Immature natural killer cell (primary cell): Measurements from ENCODE around the gene FJX1. TPM values are rescaled to one million over a fixed set of nuclear protein-coding genes. Genes with fewer than 3 reads are reported as not detected.
"Not testable (repeated sequence)": the region's sequence is repeated elsewhere in the genome, so short reads cannot be mapped to it uniquely, and the experiment has no call there.

Experiments used
- DNase-seq, 3 donors: peaks; one replicate each; pipeline ENCODE4 v3.0.0; 2022; ENCODE audit warnings: mixed read lengths in 1 of 3
- H3K27ac Mint-ChIP-seq, 6 donors: one replicate each; pipeline ENCODE4 v1.8.0; 2020; ENCODE audit warnings: mixed read lengths in 6 of 6, mild to moderate bottlenecking in 5 of 6, inconsistent platforms in 4 of 6, moderate library complexity in 3 of 6
- H3K27me3 Mint-ChIP-seq, 3 donors: one replicate each; pipeline ENCODE4 v1.8.0; 2020 to 2021; ENCODE audit warnings: low read depth in 3 of 3, mild to moderate bottlenecking in 3 of 3, mixed read lengths in 3 of 3, moderate library complexity in 3 of 3, inconsistent platforms in 1 of 3
- H3K36me3 Mint-ChIP-seq, 3 donors: one replicate each; pipeline ENCODE4 v1.8.0; 2020; ENCODE audit warnings: mixed read lengths in 3 of 3, inconsistent platforms in 2 of 3, mild to moderate bottlenecking in 2 of 3
- H3K4me1 Mint-ChIP-seq, 2 donors: one replicate each; pipeline ENCODE4 v1.8.0; 2020; ENCODE audit warnings: inconsistent platforms in 2 of 2, mild to moderate bottlenecking in 2 of 2, mixed read lengths in 2 of 2, moderate library complexity in 1 of 2
- H3K4me3 Mint-ChIP-seq, 5 donors: one replicate each; pipeline ENCODE4 v1.8.0; 2020; ENCODE audit warnings: mild to moderate bottlenecking in 5 of 5, mixed read lengths in 5 of 5, inconsistent platforms in 3 of 5, moderate library complexity in 3 of 5
- H3K9me3 Mint-ChIP-seq, 6 donors: one replicate each; pipeline ENCODE4 v1.8.0; 2020; ENCODE audit warnings: mild to moderate bottlenecking in 6 of 6, mixed read lengths in 6 of 6, inconsistent platforms in 4 of 6, moderate library complexity in 3 of 6
- polyA plus RNA-seq, 3 donors: library from polyadenylated mRNA; unstranded; fragments of 300-500 nt; fragmentation: Illumina TruSeq; gene quantifications; one replicate each; pipeline ENCODE4 v1.2.3, GENCODE V29; 2021

Gene FJX1
- polyA plus RNA-seq, 3 donors from 2014 or later, result not detected

DNA sequence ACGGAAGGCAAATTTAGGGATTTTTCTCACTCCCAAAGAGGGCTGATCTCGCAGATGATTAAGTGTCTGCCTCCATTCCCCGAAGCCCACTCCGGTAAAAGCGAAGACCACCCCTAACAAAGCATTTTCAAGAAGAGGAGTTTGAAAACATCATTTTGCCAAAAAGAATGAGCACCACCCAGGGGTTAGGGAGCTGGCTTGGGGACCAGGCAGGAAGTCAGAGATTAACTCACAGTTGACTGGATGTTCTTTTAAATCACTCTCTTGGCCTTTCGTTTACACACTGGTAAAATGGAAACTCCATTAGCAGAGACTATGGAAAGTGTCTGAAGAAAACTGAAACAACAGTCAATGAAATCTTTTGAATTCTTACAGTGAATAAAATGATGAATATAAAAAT lies 36.5 kb downstream of the FJX1 start:
- DNase-seq, result no peak
- peaks cover 20 to 31% (median 28%) of the 10 kb centered on the region in 3 donors for H3K27me3 Mint-ChIP-seq
- H3K27ac Mint-ChIP-seq, result no peak overlapping the region
- H3K4me3 Mint-ChIP-seq, result no peak overlapping the region
- H3K9me3 Mint-ChIP-seq, result peaks cover 0 to 1% (median 0%) of the 10 kb centered on the region in 6 donors
- H3K36me3 Mint-ChIP-seq, result peaks cover 0 to 4% (median 0%) of the 10 kb centered on the region in 3 donors
- H3K4me1 Mint-ChIP-seq, result no peaks in the 10 kb centered on the region

DNA sequence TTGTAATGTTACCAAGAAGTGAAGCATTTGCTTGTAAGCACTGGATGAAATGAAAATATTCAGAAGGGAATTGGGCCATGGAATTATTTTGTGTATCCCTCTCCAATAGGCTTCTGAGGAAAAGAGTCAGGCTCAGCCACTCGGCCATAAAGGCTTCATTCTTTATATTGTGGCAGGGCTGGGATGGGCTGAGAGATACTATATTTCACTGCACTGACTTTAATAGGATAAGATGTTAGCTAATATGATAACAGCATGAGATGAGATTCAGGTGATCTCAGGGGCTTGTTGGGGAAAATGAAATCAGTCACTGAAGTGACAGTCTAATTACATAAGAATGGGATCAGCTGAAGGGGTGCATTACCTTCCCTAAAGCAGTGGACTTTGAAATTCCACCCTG lies 37.0 kb downstream of the FJX1 start:
- Mint-ChIP-seq H3K9me3 (peaks cover 0 to 1% (median 0%) of the 10 kb centered on the region in 6 donors), H3K36me3 (peaks cover 0 to 4% (median 0%) of the 10 kb centered on the region in 3 donors), H3K27me3 (peaks cover 20 to 31% (median 28%) of the 10 kb centered on the region in 3 donors), H3K4me1 (no peaks in the 10 kb centered on the region), H3K4me3 (no peak overlapping the region), H3K27ac (no peak overlapping the region)
- DNase-seq, result no peak

DNA sequence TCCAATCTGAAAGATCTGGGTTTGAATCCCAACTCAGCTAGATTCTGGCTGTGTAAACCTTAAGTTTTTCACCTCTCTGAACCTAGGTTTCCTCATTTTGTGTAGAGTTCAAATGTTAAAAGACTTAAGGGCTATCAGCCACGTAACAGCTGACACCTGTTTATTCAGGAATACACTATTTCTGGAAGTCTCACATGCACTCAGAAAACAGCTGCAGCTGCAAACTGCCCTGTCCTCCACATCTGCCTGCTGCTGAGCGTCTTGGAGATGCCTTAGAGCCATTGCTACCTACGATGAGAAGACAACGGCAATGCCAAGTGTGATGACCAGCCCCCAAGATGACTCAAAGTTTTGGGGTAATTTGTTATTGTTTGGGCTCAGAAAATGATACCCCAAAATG lies 37.6 kb downstream of the FJX1 start:
- peaks cover 0 to 4% (median 0%) of the 10 kb centered on the region in 3 donors for H3K36me3 Mint-ChIP-seq
- no peak overlapping the region for H3K4me3 Mint-ChIP-seq

DNA sequence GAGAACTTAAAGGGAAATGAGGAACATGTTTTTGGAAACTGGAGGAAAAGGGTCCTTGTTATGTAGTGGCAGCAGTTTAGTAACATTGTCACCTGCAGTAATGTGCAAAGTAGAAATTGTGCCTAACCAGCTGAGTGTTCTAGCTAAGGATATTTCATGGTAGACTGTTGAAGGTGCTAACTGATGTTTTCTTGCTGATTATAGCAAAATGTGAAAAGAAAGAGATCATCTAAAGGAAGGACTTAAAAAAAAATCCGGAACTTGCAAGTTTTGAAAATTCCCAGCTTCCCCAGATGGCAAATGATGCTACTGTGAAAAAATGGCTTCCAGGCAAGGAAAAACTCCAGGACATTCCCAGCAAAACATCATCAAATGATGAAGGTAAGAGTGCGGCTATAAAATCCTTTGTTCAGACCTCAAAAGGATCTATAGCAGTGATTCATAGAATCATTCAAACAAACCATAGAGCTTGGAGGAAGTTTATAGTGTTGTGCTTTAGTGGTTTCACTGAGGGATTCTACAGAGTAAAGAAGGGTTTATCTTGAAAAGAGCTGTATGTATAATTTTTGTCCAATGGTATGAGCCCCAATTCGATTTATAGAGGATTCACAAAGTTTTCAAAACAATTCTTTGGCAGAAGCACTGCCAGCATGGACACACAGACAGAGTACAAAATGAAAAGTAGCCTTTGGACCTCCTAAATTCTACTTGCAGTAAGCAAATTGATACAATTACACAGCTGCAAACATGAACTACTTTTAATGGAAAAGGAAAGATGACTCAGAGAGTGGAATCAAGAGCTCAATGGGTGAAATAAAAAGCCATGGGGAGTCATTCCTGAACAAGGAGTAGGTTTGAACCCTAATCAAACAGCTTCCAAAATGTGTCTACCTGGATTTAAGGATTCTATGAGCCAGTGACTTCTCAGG lies 40.0 kb downstream of the FJX1 start:
- Mint-ChIP-seq H3K27me3 (peaks cover 25 to 31% (median 30%) of the 10 kb centered on the region in 3 donors), H3K27ac (no peak overlapping the region), H3K4me1 (peaks cover 16 to 19% of the 10 kb centered on the region in 2 donors), H3K9me3 (peaks cover 0 to 3% (median under 1%) of the 10 kb centered on the region in 6 donors), H3K36me3 (peaks cover 0 to 3% (median 0%) of the 10 kb centered on the region in 3 donors), H3K4me3 (no peak overlapping the region)
- DNase-seq, result no peak

More for the DNA sequence above, 37.6 kb downstream of the FJX1 start:
- Mint-ChIP-seq H3K4me1 (no peaks in the 10 kb centered on the region), H3K9me3 (peaks cover 0 to 1% (median 0%) of the 10 kb centered on the region in 6 donors), H3K27me3 (peaks cover 20 to 26% (median 26%) of the 10 kb centered on the region in 3 donors), H3K27ac (no peak overlapping the region)
- DNase-seq, result no peak

DNA sequence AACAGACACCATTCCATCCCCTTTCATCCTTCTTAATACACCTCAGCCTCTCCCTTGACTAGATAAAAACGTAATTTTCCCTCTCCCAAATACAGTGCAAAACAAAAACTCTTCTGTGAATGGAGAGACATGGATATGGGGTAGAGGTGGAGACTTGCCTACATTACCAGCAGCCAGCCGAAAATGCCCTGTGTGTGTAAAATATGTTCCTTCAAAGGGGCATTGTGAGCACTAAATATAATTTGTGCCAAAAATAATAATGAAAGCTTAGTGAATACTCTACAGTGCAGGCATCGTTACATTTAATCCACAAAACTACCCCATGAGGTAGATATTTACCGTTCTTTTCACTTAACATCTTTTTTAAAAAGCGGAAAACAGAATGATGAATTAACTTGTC lies 43.3 kb downstream of the FJX1 start:
- Mint-ChIP-seq H3K36me3 (peaks cover 12 to 20% (median 16%) of the 10 kb centered on the region in 3 donors), H3K4me3 (peak overlapping the region; percentile 99 to 100 (median 99)), H3K27ac (peak overlapping the region; percentile 91 to 99 (median 98)), H3K9me3 (peaks cover 6 to 29% (median 17%) of the 10 kb centered on the region in 6 donors), H3K4me1 (peaks cover 43 to 52% of the 10 kb centered on the region in 2 donors), H3K27me3 (peaks cover 12 to 26% (median 26%) of the 10 kb centered on the region in 3 donors)
- DNase-seq, result no peak

DNA sequence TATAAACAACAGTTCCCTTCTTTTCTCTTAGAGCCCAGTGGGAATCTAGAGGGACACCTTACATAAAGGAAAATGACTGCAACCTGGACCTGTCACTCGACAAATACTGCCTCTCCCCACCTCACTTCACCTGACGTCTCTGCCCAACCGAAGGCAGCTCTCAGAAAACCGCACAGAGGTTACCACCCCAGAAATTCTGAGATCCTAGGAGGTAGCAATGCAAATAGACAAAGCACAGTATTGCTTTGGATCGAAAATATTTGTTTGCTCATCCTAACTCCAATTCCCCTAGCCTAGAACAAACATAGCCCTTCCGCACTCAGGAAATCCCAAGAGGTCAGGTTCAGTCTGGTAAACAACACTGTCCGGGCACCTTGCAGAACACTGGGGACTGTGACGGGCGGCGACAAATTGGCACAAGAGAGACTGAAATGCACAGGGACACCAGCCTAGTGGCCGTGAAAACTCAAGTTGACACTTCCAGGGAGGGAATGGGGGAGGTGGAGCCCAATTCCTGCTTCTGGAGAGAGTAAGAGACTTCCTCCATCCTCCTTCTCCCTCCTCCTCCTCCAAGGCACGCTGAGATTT lies 43.9 kb downstream of the FJX1 start:
- peaks cover 12 to 20% (median 16%) of the 10 kb centered on the region in 3 donors for H3K36me3 Mint-ChIP-seq
- peaks cover 10 to 26% (median 21%) of the 10 kb centered on the region in 3 donors for H3K27me3 Mint-ChIP-seq
- peak in 1 of 3 donors; percentile 32 for DNase-seq
- H3K4me3 Mint-ChIP-seq, result peak overlapping the region; percentile 99 to 100 (median 99)
- peaks cover 6 to 31% (median 18%) of the 10 kb centered on the region in 6 donors for H3K9me3 Mint-ChIP-seq
- peaks cover 45 to 58% of the 10 kb centered on the region in 2 donors for H3K4me1 Mint-ChIP-seq
- H3K27ac Mint-ChIP-seq, result peak overlapping the region; percentile 91 to 99 (median 98)

DNA sequence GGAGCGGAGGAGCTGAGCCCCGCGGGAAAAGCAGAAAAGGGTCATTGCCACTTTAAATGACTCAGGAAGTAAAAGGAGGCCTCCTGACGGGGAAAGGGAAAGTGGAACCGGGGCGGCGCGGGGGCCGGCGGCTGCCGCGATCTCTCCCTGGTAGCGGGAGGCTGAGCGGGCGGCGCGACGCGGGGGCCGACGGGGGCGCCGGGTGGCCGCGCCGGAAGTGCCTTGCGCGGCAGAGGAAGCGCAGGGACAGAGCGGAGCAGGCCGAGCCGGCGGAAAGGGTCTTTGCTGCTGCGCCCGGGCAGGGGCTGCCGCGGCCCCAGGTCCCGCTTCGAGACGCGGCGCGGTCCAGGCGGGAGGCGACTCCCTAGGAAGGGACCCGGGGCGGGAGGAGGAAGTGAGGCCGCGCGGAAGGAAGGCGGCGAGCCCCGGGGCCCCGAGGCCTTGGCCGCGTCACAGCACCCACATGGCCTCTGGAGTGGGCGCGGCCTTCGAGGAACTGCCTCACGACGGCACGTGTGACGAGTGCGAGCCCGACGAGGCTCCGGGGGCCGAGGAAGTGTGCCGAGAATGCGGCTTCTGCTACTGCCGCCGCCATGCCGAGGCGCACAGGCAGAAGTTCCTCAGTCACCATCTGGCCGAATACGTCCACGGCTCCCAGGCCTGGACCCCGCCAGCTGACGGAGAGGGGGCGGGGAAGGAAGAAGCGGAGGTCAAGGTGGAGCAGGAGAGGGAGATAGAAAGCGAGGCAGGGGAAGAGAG lies 44.6 kb downstream of the FJX1 start, which contains the start of gene TRIM44:
TSS of gene TRIM44 (plus strand) at position 127 of the 759 bp plus-strand sequence. CDS start at position 464, 337 bp downstream.
- peak within 1 kb of the TSS; percentile 99 to 100 (median 99) for H3K4me3 Mint-ChIP-seq
- peaks cover 14 to 24% (median 21%) of the 10 kb centered on the region in 3 donors for H3K36me3 Mint-ChIP-seq
- DNase-seq, result peak; percentile 87 to 88 (median 87)
- peak within 1 kb of the TSS; percentile 91 to 99 (median 98) for H3K27ac Mint-ChIP-seq
- peaks cover 10 to 25% (median 18%) of the 10 kb centered on the region in 3 donors for H3K27me3 Mint-ChIP-seq
- H3K9me3 Mint-ChIP-seq, result peaks cover 6 to 31% (median 18%) of the 10 kb centered on the region in 6 donors
- H3K4me1 Mint-ChIP-seq, result peaks cover 45 to 64% of the 10 kb centered on the region in 2 donors

DNA sequence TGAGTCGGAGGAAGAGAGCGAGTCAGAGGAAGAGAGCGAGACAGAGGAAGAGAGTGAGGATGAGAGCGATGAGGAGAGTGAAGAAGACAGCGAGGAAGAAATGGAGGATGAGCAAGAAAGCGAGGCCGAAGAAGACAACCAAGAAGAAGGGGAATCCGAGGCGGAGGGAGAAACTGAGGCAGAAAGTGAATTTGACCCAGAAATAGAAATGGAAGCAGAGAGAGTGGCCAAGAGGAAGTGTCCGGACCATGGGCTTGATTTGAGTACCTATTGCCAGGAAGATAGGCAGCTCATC lies 45.1 kb downstream of the FJX1 start:
- Mint-ChIP-seq H3K4me1 (peaks cover 47 to 68% of the 10 kb centered on the region in 2 donors), H3K36me3 (peaks cover 16 to 26% (median 26%) of the 10 kb centered on the region in 3 donors), H3K9me3 (peaks cover 6 to 31% (median 18%) of the 10 kb centered on the region in 6 donors), H3K27ac (peak overlapping the region; percentile 82 to 99 (median 95)), H3K27me3 (peaks cover 5 to 20% (median 18%) of the 10 kb centered on the region in 3 donors), H3K4me3 (peak overlapping the region; percentile 99 to 100 (median 99))
- DNase-seq, result no peak

DNA sequence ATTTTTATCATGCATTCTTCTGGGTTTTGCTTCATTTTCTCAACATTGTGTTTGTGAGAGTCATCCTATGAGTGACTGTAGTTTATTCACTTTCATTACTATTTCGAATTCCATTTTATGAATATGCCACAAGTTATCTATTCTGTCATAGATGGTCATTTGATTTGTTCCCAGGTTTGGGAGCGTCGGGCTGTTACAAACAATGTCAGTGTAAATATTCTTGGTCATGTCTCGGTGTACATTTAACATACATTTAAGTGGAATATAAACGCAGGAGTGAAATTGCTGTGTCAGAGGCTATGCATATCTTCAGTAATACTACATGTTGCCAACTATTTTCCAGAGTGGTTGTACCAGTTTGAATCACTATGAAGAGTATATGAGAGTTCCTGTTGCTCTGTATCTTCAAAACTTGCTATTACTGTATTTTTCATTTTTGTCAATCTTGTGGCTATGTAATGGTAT lies 46.7 kb downstream of the FJX1 start:
- DNase-seq, result no peak
- peak overlapping the region in 5 of 6 donors; percentile 37 to 93 (median 46) for H3K27ac Mint-ChIP-seq
- peak overlapping the region; percentile 6 to 99 (median 18) for H3K4me3 Mint-ChIP-seq
- peaks cover 6 to 31% (median 18%) of the 10 kb centered on the region in 6 donors for H3K9me3 Mint-ChIP-seq
- H3K27me3 Mint-ChIP-seq, result peaks cover 2 to 18% (median 18%) of the 10 kb centered on the region in 3 donors
- peaks cover 54 to 81% of the 10 kb centered on the region in 2 donors for H3K4me1 Mint-ChIP-seq
- H3K36me3 Mint-ChIP-seq, result peaks cover 16 to 31% (median 28%) of the 10 kb centered on the region in 3 donors

DNA sequence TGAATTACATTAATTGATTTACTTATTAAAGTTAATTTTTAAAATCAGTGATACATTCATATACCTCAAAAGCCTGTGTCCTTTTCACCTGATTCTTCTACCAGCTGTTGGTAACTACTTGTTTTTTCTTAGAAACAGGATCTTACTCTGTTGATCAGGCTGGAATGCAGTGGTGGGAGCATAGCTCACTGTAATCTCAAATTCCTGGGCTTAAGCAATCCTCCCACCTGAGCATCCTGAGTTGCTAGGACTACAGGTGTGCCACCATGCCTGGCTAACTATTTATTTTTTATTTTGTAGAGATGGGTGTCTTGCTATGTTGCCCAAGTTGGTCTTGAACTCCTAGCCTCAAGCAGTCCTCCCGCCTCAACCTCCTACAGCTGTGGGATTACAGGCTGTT lies 49.0 kb downstream of the FJX1 start:
- Mint-ChIP-seq H3K27me3 (peaks cover 2 to 15% (median 14%) of the 10 kb centered on the region in 3 donors), H3K36me3 (peaks cover 16 to 31% (median 30%) of the 10 kb centered on the region in 3 donors), H3K4me3 (no peak overlapping the region), H3K27ac (no peak overlapping the region), H3K4me1 (peaks cover 66 to 92% of the 10 kb centered on the region in 2 donors), H3K9me3 (peaks cover 6 to 31% (median 18%) of the 10 kb centered on the region in 6 donors)
- no peak for DNase-seq

DNA sequence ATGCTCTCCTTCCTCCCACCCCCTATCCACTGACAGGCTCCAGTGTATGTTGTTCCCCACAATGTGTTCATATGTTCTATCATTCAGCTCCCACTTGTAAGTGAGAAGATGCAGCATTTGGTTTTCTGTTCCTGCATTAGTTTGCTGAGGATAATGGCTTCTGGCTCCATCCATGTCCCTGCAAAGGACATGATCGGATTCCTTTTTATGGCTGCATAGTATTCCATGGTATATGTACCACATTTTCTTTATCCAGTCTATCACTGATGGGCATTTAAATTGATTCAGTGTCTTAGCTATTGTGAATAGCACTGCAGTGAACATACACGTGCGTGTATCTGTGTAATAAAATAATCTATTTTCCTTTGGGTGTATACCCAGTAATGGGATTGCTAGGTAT lies 50.1 kb downstream of the FJX1 start:
- Mint-ChIP-seq H3K9me3 (peaks cover 6 to 27% (median 18%) of the 10 kb centered on the region in 6 donors), H3K36me3 (peaks cover 16 to 30% (median 30%) of the 10 kb centered on the region in 3 donors), H3K4me1 (peaks cover 69 to 94% of the 10 kb centered on the region in 2 donors)
- H3K27ac Mint-ChIP-seq, H3K4me3 Mint-ChIP-seq, DNase-seq, H3K27me3 Mint-ChIP-seq: not testable (repeated sequence)
